Ishikawa (cell line): ENCODE measurements around the gene RND3.

Source experiments
- CEBPB ChIP-seq: IDR thresholded peaks from 2 replicates; pipeline ENCODE4 v1.6.1; 2012
- EP300 ChIP-seq: IDR thresholded peaks from 2 replicates; pipeline ENCODE4 v1.6.1; 2012; ENCODE audit warnings: borderline replicate concordance
- FOXM1 ChIP-seq: IDR thresholded peaks from 2 replicates; pipeline ENCODE4 v1.6.1; 2012; ENCODE audit warnings: low read depth, borderline replicate concordance
- RAD21 ChIP-seq: IDR thresholded peaks from 2 replicates; pipeline ENCODE4 v1.6.1; 2012; ENCODE audit warnings: low read depth
- REST ChIP-seq: IDR thresholded peaks from 2 replicates; pipeline ENCODE4 v1.6.1; 2012; ENCODE audit warnings: low read depth, mild to moderate bottlenecking
- TAF1 ChIP-seq: IDR thresholded peaks from 2 replicates; pipeline ENCODE4 v1.6.1; 2012; ENCODE audit warnings: low read depth, mild to moderate bottlenecking
- TCF12 ChIP-seq: IDR thresholded peaks from 2 replicates; pipeline ENCODE4 v1.6.1; 2012; ENCODE audit warnings: low read depth
- TEAD4 ChIP-seq: IDR thresholded peaks from 2 replicates; pipeline ENCODE4 v1.6.1; 2012
- USF1 ChIP-seq: IDR thresholded peaks from 2 replicates; pipeline ENCODE4 v1.6.1; 2012
- TF ChIP-seq, protein P1 (sequence below): IDR thresholded peaks from 2 replicates; pipeline ENCODE4 v1.6.1; 2012

- TF ChIP-seq RAD21, result no peak
- no peak for TF ChIP-seq TAF1
- TF ChIP-seq, protein P1, sequence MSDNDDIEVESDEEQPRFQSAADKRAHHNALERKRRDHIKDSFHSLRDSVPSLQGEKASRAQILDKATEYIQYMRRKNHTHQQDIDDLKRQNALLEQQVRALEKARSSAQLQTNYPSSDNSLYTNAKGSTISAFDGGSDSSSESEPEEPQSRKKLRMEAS, result no peak
- no peak for TF ChIP-seq REST
- TF ChIP-seq TCF12, result no peak
- no peak for TF ChIP-seq TEAD4
- no peak for TF ChIP-seq EP300
- TF ChIP-seq CEBPB, result no peak
- TF ChIP-seq USF1, result no peak
- TF ChIP-seq FOXM1, result no peak
Measured at GRCh38 chr2:150484461-150485021, 2.9 kb downstream of the RND3 start.
